ENCODE measurements around the gene SIVA1. TPM values are rescaled to one million over a fixed set of nuclear protein-coding genes. Genes with fewer than 3 reads are reported as not detected.

Gene SIVA1
- polyA plus RNA-seq, 2 donors, result 60.5 to 159 TPM

DNA sequence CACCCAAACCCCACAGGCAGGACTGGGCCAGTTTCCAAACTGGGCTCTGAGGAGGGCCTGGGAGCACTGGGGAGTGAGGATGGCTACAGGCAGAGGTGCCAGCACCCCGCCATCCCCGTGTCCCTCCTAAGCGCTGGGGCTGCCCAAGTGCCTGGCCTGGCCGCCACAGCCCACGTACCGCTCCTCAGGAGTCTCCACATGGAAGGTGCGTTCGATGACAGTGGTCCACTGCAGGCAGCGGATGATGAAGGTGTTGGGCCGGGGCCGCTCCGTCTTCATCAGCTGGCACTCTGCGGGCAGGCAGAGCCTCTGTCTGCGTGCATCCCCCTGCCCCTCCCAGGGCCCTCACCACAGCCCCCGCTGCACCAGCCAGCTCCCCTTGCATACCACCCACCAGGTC is 23.5 kb downstream of the SIVA1 start:
- Histone ChIP-seq H3K27me3 (ENCODE audit: control insufficient read depth in 1 of 2, insufficient read depth in 2 of 2, low read length in 2 of 2) (no peaks in the 10 kb centered on the region), H3K27ac (ENCODE audit: low read depth in 2 of 2, low read length in 1 of 2) (no peak overlapping the region), H3K4me3 (ENCODE audit: low read depth in 1 of 2, low read length in 2 of 2) (no peak overlapping the region), H3K36me3 (ENCODE audit: control insufficient read depth in 2 of 2, insufficient read depth in 2 of 2, low read length in 1 of 2) (peaks cover 6 to 55% of the 10 kb centered on the region in 2 donors), H3K4me1 (ENCODE audit: control insufficient read depth in 2 of 2, insufficient read depth in 2 of 2, low read length in 1 of 2) (peaks cover 0 to 8% of the 10 kb centered on the region in 2 donors), H3K9me3 (ENCODE audit: control insufficient read depth in 2 of 2, insufficient read depth in 1 of 2, low read depth in 1 of 2, low read length in 1 of 2) (peaks cover 0 to 1% of the 10 kb centered on the region in 2 donors)
- 98 to 99% methylated on average over 13 to 15 of the region's 15 CpGs for WGBS, 2 donors

GRCh38 chr14:104776961-104777807 is 24.2 kb downstream of the SIVA1 start:
- WGBS, 2 donors, result 82% methylated on average over 16 of the region's 16 CpGs
- Histone ChIP-seq H3K36me3 (ENCODE audit: control insufficient read depth in 2 of 2, insufficient read depth in 2 of 2, low read length in 1 of 2) (peaks cover 5 to 52% of the 10 kb centered on the region in 2 donors), H3K4me1 (ENCODE audit: control insufficient read depth in 2 of 2, insufficient read depth in 2 of 2, low read length in 1 of 2) (peaks cover 0 to 8% of the 10 kb centered on the region in 2 donors)

GRCh38 chr14:104777808-104778249 is 24.9 kb downstream of the SIVA1 start:
- Histone ChIP-seq H3K27me3 (ENCODE audit: control insufficient read depth in 1 of 2, insufficient read depth in 2 of 2, low read length in 2 of 2) (no peaks in the 10 kb centered on the region), H3K36me3 (ENCODE audit: control insufficient read depth in 2 of 2, insufficient read depth in 2 of 2, low read length in 1 of 2) (peaks cover 0 to 45% of the 10 kb centered on the region in 2 donors), H3K9me3 (ENCODE audit: control insufficient read depth in 2 of 2, insufficient read depth in 1 of 2, low read depth in 1 of 2, low read length in 1 of 2) (no peaks in the 10 kb centered on the region), H3K4me1 (ENCODE audit: control insufficient read depth in 2 of 2, insufficient read depth in 2 of 2, low read length in 1 of 2) (peaks cover 0 to 8% of the 10 kb centered on the region in 2 donors), H3K4me3 (ENCODE audit: low read depth in 1 of 2, low read length in 2 of 2) (no peak overlapping the region), H3K27ac (ENCODE audit: low read depth in 2 of 2, low read length in 1 of 2) (no peak overlapping the region)
- 80 to 84% methylated on average over 14 to 15 of the region's 15 CpGs for WGBS, 2 donors

More at GRCh38 chr14:104776961-104777807, 24.2 kb downstream of the SIVA1 start:
- Histone ChIP-seq H3K27ac (ENCODE audit: low read depth in 2 of 2, low read length in 1 of 2) (no peak overlapping the region), H3K27me3 (ENCODE audit: control insufficient read depth in 1 of 2, insufficient read depth in 2 of 2, low read length in 2 of 2) (no peaks in the 10 kb centered on the region), H3K9me3 (ENCODE audit: control insufficient read depth in 2 of 2, insufficient read depth in 1 of 2, low read depth in 1 of 2, low read length in 1 of 2) (no peaks in the 10 kb centered on the region), H3K4me3 (ENCODE audit: low read depth in 1 of 2, low read length in 2 of 2) (no peak overlapping the region)

- Histone ChIP-seq H3K27ac (ENCODE audit: low read depth in 2 of 2, low read length in 1 of 2) (no peak overlapping the region), H3K9me3 (ENCODE audit: control insufficient read depth in 2 of 2, insufficient read depth in 1 of 2, low read depth in 1 of 2, low read length in 1 of 2) (no peaks in the 10 kb centered on the region), H3K27me3 (ENCODE audit: control insufficient read depth in 1 of 2, insufficient read depth in 2 of 2, low read length in 2 of 2) (no peaks in the 10 kb centered on the region), H3K4me3 (ENCODE audit: low read depth in 1 of 2, low read length in 2 of 2) (no peak overlapping the region), H3K36me3 (ENCODE audit: control insufficient read depth in 2 of 2, insufficient read depth in 2 of 2, low read length in 1 of 2) (peaks cover 0 to 37% of the 10 kb centered on the region in 2 donors), H3K4me1 (ENCODE audit: control insufficient read depth in 2 of 2, insufficient read depth in 2 of 2, low read length in 1 of 2) (peaks cover 0 to 8% of the 10 kb centered on the region in 2 donors)
- WGBS, 2 donors, result 87% methylated on average over 15 of the region's 15 CpGs
Measured at GRCh38 chr14:104778694-104779331, 25.9 kb downstream of the SIVA1 start.

- H3K36me3 ChIP-seq (ENCODE audit: control insufficient read depth in 2 of 2, insufficient read depth in 2 of 2, low read length in 1 of 2), result peaks cover 0 to 38% of the 10 kb centered on the region in 2 donors
- H3K4me1 ChIP-seq (ENCODE audit: control insufficient read depth in 2 of 2, insufficient read depth in 2 of 2, low read length in 1 of 2), result peaks cover 0 to 8% of the 10 kb centered on the region in 2 donors
- no peak overlapping the region for H3K4me3 ChIP-seq (ENCODE audit: low read depth in 1 of 2, low read length in 2 of 2)
- H3K9me3 ChIP-seq (ENCODE audit: control insufficient read depth in 2 of 2, insufficient read depth in 1 of 2, low read depth in 1 of 2, low read length in 1 of 2), result no peaks in the 10 kb centered on the region
- H3K27me3 ChIP-seq (ENCODE audit: control insufficient read depth in 1 of 2, insufficient read depth in 2 of 2, low read length in 2 of 2), result no peaks in the 10 kb centered on the region
- WGBS, 2 donors, result 91 to 92% methylated on average over 32 of the region's 32 CpGs
- no peak overlapping the region for H3K27ac ChIP-seq (ENCODE audit: low read depth in 2 of 2, low read length in 1 of 2)
Measured at GRCh38 chr14:104779776-104780512, 27.0 kb downstream of the SIVA1 start.

GRCh38 chr14:104780513-104781030 is 27.6 kb downstream of the SIVA1 start:
- Histone ChIP-seq H3K4me3 (ENCODE audit: low read depth in 1 of 2, low read length in 2 of 2) (no peak overlapping the region), H3K9me3 (ENCODE audit: control insufficient read depth in 2 of 2, insufficient read depth in 1 of 2, low read depth in 1 of 2, low read length in 1 of 2) (no peaks in the 10 kb centered on the region), H3K27me3 (ENCODE audit: control insufficient read depth in 1 of 2, insufficient read depth in 2 of 2, low read length in 2 of 2) (no peaks in the 10 kb centered on the region), H3K27ac (ENCODE audit: low read depth in 2 of 2, low read length in 1 of 2) (no peak overlapping the region), H3K4me1 (ENCODE audit: control insufficient read depth in 2 of 2, insufficient read depth in 2 of 2, low read length in 1 of 2) (peaks cover 0 to 6% of the 10 kb centered on the region in 2 donors), H3K36me3 (ENCODE audit: control insufficient read depth in 2 of 2, insufficient read depth in 2 of 2, low read length in 1 of 2) (peaks cover 0 to 34% of the 10 kb centered on the region in 2 donors)
- 89 to 91% methylated on average over 24 of the region's 24 CpGs for WGBS, 2 donors

GRCh38 chr14:104781271-104782077 is 28.5 kb downstream of the SIVA1 start:
- Histone ChIP-seq H3K27ac (ENCODE audit: low read depth in 2 of 2, low read length in 1 of 2) (no peak overlapping the region), H3K4me3 (ENCODE audit: low read depth in 1 of 2, low read length in 2 of 2) (no peak overlapping the region), H3K4me1 (ENCODE audit: control insufficient read depth in 2 of 2, insufficient read depth in 2 of 2, low read length in 1 of 2) (peaks cover 0 to 6% of the 10 kb centered on the region in 2 donors), H3K27me3 (ENCODE audit: control insufficient read depth in 1 of 2, insufficient read depth in 2 of 2, low read length in 2 of 2) (no peaks in the 10 kb centered on the region), H3K9me3 (ENCODE audit: control insufficient read depth in 2 of 2, insufficient read depth in 1 of 2, low read depth in 1 of 2, low read length in 1 of 2) (no peaks in the 10 kb centered on the region), H3K36me3 (ENCODE audit: control insufficient read depth in 2 of 2, insufficient read depth in 2 of 2, low read length in 1 of 2) (peaks cover 0 to 28% of the 10 kb centered on the region in 2 donors)
- WGBS, 2 donors, result 86 to 88% methylated on average over 20 of the region's 20 CpGs

DNA sequence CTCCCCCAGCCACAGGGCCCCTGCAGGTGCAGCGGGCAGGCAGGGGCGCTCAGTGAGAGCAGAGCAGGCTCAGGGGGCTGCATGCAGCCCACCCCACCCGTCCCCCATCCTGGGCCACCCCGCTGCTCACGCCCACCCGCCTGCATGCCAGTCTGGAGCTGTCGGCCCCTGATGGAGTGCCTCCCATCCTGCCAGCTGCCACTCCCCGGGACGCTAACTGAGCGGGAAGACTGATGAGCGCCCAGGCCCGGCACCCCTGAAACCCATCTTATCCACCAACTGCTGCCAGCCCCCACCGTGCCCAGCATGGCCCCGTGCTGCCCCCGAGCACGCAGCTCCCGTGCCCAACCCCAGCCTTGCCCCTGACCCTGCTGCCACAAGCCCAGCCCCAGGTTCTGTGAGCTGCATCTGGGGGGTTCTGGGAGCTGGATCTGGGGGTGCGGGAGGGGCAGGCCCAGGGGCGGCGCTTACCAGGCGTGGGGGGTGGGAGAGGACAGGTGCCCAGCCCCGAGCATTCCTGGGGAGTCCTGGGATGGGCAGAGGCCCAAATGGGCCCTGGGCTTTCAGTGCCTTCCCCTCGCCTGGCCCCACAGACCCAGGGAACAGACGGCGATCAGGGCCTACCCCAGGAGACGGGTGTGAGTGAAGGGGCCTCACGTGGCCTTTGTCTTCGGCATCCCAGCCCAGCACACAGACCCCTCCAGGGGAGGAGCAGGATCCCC is 29.3 kb downstream of the SIVA1 start:
- WGBS, 2 donors, result 89 to 90% methylated on average over 27 to 28 of the region's 28 CpGs
- Histone ChIP-seq H3K9me3 (ENCODE audit: control insufficient read depth in 2 of 2, insufficient read depth in 1 of 2, low read depth in 1 of 2, low read length in 1 of 2) (no peaks in the 10 kb centered on the region), H3K36me3 (ENCODE audit: control insufficient read depth in 2 of 2, insufficient read depth in 2 of 2, low read length in 1 of 2) (peaks cover 0 to 22% of the 10 kb centered on the region in 2 donors), H3K4me1 (ENCODE audit: control insufficient read depth in 2 of 2, insufficient read depth in 2 of 2, low read length in 1 of 2) (peaks cover 2 to 8% of the 10 kb centered on the region in 2 donors), H3K27me3 (ENCODE audit: control insufficient read depth in 1 of 2, insufficient read depth in 2 of 2, low read length in 2 of 2) (no peaks in the 10 kb centered on the region), H3K27ac (ENCODE audit: low read depth in 2 of 2, low read length in 1 of 2) (no peak overlapping the region), H3K4me3 (ENCODE audit: low read depth in 1 of 2, low read length in 2 of 2) (no peak overlapping the region)
